Hematopoietic multipotent progenitor cell treated with erythropoietin and hydrocortisone succinate and interleukin-3 and kit ligand, for 8 days (in vitro differentiated cells): ENCODE measurements around the gene PGS1.

Source experiments
- DNase-seq: peaks from one replicate; pipeline ENCODE4 v3.0.0-alpha.2; 2015

Gene PGS1

GRCh38 chr17:78364436-78365281 lies 13.8 kb upstream of the PGS1 start:
- DNase-seq = no peak

DNA sequence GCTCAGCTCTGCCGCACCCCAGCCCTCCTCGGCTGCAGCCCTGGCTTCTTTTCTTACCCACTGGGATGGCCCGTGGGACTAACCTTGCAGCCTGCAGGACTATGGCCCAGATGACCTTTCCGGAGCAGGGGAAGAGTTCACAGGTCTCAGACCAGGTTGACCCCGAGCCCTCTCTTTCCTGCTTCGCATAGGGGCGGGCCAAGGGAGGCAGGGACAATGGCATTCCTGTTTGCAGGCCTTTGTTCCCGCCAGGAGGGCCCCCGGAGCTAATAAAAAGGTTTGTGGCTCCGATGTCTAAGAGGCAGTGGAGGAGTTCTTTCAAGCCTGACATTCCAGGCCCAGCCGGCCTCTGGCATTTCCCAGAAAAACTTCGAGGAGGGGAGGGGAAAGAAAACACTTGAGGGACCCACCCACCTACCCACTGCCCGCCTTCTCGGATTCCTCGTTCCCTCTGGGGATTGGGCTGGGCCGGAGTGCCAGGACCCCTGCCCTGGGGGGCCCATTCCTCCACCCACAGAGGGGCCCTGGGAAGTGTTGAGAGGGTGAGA lies 12.8 kb upstream of the PGS1 start:
- no peak for DNase-seq

GRCh38 chr17:78366109-78366848 lies 12.2 kb upstream of the PGS1 start:
- no peak for DNase-seq

GRCh38 chr17:78367193-78367592 lies 11.3 kb upstream of the PGS1 start:
- DNase-seq = no peak

DNA sequence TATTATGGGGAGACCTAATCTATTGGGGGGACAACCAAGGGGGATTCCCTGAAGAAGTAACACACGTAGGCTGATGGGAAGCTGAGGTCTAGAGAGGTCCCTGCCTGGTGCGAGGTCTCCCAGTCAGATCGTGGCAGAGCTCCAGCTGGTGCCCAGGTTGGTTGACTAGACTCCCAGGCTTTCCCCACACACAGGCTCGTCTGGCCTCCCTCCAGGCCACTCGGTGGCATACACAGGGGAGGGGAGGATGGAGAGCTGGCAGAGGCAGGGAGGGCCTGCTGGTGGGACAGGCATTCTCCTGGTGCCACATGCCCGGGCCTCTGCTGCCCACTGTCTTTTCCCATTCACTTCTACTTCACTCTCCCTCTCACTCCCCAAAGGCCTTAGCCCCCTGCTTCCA lies 10.1 kb upstream of the PGS1 start:
- DNase-seq = no peak

DNA sequence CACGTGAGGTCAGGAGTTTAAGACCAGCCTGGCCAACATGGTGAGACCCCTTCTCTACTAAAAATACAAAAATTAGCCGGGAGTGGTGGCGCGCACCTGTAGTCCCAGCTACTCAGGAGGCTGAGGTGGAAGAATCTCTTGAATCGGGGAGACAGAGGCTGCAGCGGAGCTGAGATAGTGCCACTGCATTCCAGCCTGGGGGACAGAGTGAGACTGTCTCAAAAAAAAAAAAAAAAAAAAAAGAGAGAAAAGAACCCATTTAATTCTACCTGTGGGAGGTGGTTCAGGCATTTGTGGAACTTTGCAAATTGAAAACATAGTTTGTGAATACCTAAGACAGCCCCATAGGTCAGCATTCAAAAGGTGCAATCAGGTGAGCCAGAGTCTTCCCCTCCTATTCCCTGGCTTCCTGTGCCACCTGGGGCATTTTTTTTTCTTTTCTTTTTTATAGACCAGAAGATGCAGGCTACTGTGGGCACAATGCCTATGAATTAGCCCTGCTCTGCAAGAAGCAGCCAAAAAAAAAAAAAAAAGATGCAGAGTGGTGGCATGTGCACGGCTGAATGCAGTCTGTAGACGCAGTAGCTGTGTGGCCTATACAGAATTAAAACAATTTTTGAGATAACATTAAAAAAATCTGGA lies 9.5 kb upstream of the PGS1 start:
- no peak for DNase-seq

- no peak for DNase-seq
These were observed 8.6 kb upstream of the PGS1 start for GRCh38 chr17:78369791-78370381.

GRCh38 chr17:78371056-78371455 lies 7.4 kb upstream of the PGS1 start:
- no peak for DNase-seq

GRCh38 chr17:78372841-78373240 lies 5.6 kb upstream of the PGS1 start:
- no peak for DNase-seq

DNA sequence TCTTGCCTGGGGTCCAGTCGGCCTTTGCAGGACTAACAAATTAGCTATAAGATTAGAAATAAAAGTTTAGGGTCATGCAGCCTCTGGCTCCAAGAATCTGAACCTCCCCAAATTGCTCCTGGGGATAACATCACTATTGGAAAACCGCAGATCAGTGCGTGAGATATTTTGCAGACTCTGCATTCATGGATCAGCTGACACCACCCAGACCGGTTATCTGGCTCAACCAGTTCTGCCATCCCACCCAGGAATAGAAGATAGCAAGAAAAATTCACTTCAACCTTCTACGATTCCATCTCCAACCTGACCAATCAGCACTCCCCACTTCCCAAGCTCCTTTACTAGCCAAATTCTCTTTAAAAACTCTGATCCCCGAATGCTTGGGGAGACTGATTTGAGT lies 4.3 kb upstream of the PGS1 start:
- DNase-seq = no peak

GRCh38 chr17:78374631-78375274 lies 3.7 kb upstream of the PGS1 start:
- DNase-seq = no peak

DNA sequence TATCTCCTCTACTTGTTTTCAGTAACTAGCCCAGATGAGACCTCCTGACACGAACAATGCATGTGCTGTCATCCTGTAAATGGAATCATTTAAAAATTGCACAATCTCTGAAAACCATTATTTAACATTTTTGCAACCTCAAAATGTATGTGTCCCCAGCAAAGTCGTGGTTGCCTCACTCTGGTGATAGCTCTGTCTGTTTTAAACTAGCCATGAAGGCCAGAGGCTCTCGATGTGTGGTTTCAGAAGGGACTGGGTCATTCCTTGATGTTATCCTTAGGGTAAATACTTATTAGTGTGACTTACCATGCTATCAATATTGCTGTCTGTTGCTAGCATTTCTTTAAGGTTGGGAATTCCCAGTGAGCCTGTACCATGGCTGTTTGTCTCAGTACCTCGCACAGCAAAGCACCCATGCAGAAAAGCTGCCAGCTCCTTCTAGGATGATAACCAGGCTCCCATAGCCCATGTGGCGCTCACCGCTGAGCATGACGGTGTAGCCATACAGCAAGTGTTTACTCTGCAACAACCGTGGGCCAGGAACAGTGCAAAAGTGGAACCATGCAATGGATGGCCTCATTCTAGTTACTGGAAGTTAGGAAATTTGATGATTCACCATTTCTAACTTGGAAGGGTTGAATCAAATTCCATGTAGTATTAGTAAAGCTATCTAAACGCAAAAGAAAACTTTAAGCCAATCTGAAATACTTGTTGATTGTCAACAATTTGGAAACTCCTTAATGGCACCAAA lies 2.9 kb upstream of the PGS1 start:
- DNase-seq = no peak

GRCh38 chr17:78376161-78376560 lies 2.3 kb upstream of the PGS1 start:
- no peak for DNase-seq

DNA sequence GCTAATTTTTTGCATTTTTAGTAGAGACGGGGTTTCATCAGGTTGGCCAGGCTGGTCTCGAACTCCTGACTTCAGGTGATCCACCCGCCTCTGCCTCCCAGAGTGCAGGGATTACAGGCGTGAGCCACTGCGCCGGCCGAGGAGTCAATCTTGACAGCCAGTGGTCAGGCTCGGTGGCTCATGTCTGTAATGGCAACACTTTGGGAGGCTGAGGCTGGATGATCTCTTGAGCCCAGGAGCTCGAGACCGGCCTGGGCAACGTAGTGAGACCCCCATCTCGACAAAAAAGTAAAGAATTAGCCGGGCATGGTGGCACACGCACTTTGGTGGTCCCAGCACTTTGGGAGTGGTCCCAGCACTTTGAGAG lies 608 bp upstream of the PGS1 start:
- DNase-seq = no peak

- no peak for DNase-seq
These were observed 662 bp downstream of the PGS1 start for GRCh38 chr17:78379131-78379491.

DNA sequence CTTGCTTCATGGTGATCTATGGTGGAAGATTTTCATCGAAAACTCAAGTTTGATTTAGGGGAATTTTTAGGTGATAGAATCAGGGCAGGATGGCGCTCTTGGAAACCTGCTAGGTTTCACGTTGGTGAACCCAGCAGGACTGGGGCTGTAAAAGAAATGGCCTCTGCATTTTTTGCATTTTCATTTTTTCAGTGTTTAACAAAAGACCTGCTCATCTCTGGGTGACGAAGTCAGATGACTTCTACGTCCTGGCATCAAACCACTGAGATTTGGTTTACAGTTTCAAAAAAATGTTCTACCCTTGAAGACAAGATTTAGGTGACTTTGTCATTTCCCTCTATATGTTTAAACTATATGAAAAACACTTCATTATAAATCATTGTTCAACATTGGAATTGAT lies 1.9 kb downstream of the PGS1 start:
- no peak for DNase-seq

DNA sequence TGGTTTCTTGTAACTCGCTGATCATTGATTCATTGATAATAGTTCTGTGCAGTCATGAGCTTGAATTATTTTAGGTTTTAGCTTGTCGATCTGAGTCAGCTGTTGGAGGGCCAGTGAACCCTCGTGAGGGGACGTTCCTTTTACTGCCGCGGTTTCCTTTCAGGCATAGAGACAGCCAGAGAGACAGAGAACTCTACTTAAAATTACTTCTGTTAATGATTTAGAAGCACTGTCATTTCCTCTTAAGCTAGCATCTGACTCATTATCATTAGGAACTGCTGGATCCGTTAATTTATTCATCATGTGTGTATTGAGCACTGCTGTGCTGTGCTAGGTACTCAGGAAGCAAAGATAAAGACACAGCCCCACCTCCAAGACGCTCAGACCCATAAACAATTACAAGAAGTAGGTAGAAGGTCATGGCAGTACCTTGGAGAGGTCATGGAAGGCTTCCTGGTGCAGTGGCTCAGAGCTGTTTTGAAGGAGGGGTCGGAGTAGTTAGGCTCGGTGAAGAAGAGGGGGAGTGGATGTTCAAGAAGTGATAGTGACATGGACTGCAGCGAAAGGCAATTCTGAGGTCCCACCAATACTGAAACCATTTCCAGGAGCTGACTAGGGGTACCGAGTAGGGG lies 3.3 kb downstream of the PGS1 start:
- peak; percentile 75 for DNase-seq

DNA sequence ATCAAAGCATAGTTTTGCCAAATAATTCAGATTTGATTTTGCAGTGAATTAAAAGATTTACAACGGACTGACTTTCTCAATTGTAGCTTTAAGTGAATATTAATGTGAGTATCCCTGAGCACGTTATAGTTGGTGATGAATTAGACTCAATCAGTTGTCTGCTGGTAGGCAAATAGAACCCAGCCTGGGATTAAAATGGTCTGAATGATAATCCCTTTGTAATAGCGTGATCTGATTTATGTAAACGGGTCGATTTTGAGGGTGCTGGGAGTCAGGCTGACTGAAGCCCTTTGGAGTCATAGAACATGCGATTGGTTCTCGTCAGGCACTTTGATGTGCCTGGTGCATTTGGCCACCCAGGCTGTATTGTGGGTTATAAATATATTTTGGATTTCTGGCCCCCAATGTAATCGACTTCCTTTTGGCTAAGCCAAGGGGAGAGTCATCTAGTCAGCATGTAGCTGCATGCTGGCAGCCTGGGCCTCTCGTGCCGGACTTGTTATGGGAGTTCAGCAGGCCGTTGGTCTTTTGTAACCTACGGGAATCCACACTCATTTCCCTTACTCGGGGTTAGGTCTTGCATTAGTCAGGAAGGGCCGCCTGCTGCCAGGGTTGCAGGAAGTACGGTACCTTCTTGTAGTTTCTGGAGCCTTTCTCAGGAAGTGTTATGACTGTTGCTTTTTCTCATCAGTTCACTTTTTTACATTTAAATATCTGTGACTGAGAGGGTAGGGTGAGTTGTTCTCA lies 5.4 kb downstream of the PGS1 start:
- no peak for DNase-seq

DNA sequence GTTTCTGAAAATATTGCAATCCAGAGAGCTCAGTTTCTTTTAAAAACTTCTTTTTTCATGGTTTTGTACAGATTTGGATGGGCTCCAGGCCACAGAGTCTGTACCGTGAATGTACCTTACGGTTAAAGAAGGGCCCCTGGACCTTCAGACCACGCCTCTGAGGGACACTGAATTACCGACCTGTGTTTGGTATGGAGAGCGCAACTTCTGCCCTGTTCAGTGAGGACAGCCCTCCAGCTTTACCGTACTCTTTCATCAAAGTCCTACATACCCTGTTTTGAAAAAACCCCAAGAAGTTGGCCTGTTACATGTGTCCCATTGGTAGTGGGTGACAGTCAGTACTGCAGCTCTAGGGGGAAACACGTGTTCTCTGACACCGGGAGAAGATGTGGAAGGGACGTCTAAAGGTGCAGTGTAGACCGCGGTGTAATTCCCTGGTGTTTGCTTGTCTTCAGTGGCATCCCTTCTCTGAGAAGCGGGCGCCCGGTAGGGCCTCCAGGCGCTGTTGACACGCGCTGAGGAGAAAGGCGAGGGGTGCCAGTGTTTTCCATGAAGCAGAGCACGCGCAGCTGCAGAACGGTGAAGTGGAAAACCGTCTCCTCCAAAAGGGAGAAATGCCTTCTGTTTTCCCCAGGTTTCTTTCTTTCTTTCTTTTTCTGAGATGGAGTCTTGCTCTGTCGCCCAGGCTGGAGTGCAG lies 6.2 kb downstream of the PGS1 start:
- no peak for DNase-seq
